GM19467 (cell line): ENCODE data around the gene SLC12A8.
"Not testable (repeated sequence)": the region's sequence is repeated elsewhere in the genome, so short reads cannot be mapped to it uniquely, and the experiment has no call there.

Experiments
- ATAC-seq: cut with Tn5 transposase; IDR thresholded peaks from one replicate; pipeline ENCODE4 v1.9.1; 2021; ENCODE audit warnings: mild to moderate bottlenecking, moderate library complexity; ENCODE audit not compliant: unreplicated experiment

Gene SLC12A8

GRCh38 chr3:125083776-125084175 is 128.8 kb downstream of the SLC12A8 start:
- ATAC-seq, result no peak

- ATAC-seq, result not testable (repeated sequence)
Measured at GRCh38 chr3:125082339-125082738, 130.2 kb downstream of the SLC12A8 start.

DNA sequence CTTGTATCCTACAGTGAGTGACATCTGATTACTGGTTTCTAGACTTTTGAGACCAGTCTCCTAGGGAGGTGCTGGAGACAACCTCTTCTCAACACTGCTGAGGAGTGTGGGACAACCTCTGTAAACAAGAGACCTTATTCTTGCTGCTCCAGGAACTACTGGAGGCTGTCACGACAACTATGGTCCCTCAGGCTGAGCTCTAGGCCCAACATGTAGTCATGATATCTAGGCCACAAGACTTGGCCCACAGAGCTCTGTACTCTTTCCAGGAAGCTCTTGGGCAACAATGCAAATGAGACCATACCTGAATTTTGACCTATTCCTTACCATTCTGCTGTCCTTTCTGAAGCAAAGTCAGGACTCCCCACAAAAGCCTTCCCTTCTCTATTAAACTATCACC is 132.5 kb downstream of the SLC12A8 start:
- no peak for ATAC-seq

DNA sequence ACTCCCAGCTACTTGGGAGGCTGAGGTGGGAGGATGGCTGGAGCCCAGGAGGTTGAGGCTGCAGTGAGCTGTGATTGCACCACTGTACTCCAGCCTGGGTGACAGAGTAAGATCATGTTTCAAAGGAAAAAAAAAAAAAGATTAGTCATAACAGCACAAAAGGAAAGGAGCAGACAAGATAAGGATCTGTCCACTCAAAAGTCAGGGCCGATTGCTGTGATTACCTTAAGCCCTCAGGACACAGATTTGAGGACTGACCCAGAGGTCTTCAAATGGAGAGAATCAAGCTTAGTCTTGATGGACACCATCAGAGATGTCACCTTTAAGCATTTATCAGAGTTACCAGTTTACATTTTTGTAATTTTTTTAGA is 132.9 kb downstream of the SLC12A8 start:
- no peak for ATAC-seq

DNA sequence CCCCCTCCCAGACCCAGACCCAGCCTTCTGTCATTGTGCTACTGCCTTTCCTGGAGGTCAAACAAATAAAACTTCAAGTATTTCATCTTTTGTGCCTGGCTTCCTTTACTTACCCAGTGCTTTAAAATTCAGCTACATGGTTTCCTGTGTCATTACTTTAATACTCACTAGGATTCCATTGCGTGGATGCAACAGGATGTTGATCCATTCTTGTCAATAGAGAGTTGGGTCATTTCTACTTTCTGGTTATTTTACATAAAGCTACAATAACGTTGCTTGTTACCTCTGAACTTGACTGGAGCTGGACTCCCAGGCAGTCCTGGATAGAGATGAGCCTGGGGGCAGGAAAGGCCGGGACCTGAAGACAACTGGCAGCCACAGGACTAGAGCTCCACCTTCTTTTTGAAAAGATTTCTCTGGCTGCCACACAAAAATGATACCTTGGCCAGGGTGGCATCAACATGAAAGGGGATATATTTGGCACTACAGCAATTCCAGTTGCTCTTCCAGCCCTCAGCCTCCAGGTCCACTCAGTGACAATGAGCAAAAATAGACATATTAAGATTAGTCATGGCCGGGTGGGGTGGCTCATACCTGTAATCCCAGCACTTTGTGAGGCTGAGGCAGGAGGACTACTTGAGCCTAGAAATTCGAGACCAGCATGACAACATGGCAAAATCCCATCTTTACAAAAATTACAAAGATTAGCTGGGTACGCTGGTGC is 133.4 kb downstream of the SLC12A8 start:
- ATAC-seq, result no peak

DNA sequence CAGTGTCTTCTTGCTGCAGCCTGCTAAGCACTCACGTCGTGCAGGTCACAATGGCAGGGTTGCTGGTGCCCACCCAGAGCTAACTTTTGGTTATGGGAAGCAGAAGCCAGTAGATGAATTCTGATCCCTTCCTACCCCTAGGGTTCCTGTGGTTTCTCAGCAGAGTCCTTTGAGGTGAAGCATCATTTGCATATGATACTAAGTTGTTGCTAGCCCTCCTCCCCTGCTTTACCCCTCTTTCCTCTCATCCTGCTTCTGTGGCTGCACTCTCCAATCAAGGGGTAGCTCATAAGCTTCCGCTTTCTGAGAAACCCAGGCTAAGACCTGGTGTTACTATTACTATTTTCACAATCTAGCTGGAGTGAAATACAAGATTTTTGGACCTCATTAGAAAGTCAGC is 134.7 kb downstream of the SLC12A8 start:
- ATAC-seq, result no peak

GRCh38 chr3:125076464-125076863 is 136.1 kb downstream of the SLC12A8 start:
- ATAC-seq, result no peak

- no peak for ATAC-seq
Measured at GRCh38 chr3:125075738-125076137, 136.8 kb downstream of the SLC12A8 start.

GRCh38 chr3:125073390-125073905 is 139.1 kb downstream of the SLC12A8 start:
- ATAC-seq, result no peak

GRCh38 chr3:125072749-125073389 is 139.7 kb downstream of the SLC12A8 start:
- ATAC-seq, result no peak

DNA sequence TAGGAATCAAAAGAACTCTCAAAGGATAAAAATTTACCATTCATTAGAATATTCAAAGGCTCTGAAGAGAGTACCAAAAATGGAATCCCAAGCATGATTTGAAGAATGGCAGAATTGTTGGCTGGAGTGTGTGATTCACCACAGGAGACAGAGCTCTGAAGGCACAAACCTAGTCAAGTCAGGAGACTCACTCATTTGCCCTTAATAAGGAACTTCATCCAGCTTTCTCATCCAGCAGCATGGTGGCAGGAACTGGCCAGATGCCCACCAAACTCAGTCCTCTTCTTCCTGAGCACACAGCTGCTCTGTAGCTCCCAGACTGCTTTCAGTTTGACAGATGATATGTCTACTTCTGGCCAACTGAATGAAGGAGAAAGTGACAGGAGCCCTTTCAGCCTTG is 140.2 kb downstream of the SLC12A8 start:
- ATAC-seq, result no peak

DNA sequence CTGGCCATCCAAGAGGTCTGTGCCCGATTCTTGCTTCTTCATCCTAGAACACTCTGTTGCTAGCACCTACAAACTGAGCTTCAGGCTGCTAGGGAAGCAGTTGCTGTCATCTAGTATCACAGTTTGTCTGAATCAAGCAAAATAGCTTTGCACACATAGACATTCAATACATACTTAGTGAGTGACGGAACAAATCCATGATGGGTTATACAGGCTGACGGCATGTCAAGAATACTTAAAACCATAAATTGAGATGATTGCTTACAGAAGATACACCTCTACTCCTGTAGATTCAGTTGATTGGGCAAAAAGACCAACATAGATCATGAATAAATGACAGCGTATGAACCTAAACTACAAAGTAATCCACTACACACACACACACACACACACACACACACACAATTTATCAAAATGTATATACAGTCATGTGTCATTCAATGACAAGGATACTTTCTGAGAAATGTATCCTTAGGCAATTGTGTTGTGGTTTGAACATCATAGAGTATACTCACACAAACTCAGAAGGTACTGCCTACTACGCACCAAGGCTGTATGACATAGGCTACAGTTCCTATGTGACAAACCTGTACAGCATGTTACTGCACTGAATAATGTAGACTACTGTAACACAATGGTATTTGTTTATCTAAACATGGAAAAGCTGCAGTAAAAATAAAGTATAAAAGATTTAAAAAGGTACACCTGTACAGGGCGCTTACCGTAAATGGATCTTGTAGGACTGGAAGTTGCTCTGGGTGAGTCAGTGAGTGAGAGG is 142.4 kb downstream of the SLC12A8 start:
- ATAC-seq, result no peak

GRCh38 chr3:125069452-125069851 is 143.1 kb downstream of the SLC12A8 start:
- no peak for ATAC-seq

DNA sequence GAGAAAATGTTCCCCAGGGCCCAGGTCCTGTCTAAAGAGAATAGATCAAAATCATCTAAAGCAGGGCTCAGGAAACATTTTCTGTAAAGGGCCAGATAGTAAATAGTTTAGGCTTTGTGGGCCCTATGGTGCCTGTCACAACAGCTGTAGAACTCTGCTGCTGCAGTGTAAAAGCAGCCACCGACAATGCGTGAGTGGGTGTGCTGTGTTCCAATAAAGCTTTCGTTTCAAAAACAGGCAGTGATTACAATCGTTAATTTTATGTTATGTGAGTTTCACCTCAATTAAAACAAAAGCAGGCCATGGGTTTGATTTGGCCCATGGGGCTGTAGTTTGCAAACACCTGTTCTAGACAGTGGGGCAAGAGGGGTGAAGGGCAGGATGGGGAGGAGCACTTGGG is 144.3 kb downstream of the SLC12A8 start:
- ATAC-seq, result no peak

DNA sequence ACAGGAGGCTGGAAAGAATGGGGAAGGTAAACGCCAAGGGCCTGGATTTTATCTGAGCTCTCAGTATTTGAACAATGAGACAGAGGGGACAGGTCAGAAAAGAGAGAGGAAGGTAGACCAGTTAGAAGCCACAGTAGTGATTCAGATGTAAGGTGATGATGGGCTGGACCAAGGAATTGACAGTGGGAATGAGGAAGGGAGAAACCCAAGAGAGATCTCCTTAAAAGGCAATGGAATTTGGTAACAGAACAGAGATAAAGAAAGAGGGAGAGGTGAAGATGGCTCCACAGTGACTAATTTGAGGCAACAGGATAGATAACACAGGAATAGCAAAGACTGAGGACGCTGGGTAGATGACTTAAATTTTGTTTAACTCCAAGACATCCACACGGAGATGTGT is 145.3 kb downstream of the SLC12A8 start:
- ATAC-seq, result no peak

GRCh38 chr3:125062904-125063618 is 149.5 kb downstream of the SLC12A8 start:
- no peak for ATAC-seq

DNA sequence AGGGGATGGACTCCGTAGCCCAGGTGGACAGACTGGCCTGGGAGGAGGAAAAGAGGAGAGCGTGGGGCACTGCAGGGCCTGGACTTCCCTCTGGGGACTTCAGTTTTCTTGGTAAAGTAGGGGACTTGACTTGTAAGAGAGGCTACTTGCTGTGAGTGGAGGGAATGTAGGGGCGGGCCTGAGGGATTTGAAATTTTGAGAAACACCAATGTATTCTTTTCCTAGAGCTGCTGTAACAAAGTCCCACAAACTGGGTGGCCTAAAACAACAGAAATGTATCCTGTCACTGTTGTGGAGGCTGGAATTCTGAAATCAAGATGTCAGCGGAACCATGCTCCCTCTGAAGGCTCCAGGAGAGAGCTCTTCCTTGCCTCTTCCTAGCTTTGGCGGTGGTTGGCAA is 150.9 kb downstream of the SLC12A8 start:
- ATAC-seq, result no peak

DNA sequence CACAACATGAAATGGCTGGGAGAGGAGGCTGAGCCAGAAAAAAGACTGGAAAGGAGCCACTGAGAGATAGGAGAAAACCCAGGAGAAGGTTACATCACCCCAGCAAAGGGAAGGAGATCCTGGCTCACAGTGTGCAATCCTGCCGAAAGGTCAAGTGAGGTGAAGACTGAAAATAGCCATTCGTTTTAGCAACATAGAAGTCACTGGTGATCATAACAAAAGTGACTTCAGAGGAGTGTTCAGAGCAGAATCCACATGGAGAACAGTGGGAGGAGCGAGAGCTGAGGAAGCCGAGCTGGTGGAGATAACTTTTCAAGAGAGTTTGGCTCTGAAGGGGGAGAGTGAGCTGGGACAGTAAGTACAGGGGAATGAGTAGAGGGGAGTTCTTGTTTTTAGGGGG is 151.4 kb downstream of the SLC12A8 start:
- no peak for ATAC-seq

DNA sequence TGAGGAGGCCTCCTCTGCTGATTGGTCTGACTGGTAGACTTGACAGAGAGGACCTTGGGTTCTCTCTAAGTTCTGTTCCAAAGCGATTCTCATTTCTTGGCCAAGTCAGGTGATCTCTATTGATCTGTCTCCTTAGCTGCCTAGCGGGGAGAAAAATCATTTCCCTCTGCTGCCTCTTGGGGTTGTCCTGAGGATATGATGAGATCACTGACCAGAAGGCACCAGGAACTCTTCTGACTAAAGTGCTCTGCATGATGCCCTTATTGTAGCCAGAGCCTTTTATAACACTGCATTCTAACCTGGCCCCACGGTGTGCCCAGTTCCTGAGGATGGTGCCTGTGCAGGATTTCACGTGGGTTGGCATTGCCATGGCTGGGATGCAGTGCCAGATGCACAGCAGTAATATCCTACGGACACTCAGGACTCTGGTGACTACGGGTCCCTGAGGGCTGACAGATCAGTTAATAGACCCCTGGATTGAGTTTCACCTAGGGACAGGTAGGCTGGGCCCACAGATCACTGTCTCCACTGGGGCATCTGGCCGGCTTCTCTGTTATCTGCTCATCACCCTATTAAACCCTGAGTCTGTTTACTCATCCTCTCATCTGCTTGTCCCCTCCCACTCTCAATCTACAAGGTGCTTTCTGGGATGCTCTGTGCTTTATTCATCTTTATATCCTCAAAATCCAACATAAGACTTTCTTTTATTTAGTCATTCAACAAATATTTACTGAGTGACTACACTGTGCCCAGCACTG is 152.9 kb downstream of the SLC12A8 start:
- no peak for ATAC-seq

DNA sequence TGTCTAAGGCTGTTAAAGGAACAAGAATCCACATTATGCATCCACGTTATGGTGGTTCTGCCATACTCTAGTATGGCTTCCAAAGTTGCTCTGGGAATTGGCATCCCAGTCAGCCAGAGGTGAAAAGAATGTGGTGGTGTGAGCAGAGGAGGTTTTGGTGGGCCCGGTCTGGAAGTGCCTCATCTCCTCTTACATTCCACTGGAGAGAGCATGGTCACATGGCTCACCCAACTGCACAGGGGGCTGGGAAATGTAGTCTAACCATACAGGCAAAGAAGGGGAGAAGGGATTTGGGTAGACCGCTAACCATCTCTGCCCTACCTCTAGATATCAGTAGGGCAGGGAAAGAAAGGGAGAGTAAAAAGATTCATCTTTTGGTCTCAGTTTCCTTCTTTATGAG is 153.6 kb downstream of the SLC12A8 start:
- ATAC-seq, result no peak
